Liver (tissue), 3 donors: ENCODE data around the gene ACTR1B.

Source experiments
- CTCF ChIP-seq: fragments of 150-350 bp; IDR thresholded peaks from 2 replicates; pipeline ENCODE4 v1.5.1; 2017; ENCODE audit warnings: improper control_type of control experiment, low read depth, low read length; ENCODE audit not compliant: missing input control
- GABPA ChIP-seq, 2 donors: IDR thresholded peaks in 1 of 2; conservative IDR thresholded peaks in 1 of 2; 2 replicates each; pipeline ENCODE4 v1.6.1; 2016; ENCODE audit warnings: antibody characterized with exemption in 2 of 2, mild to moderate bottlenecking in 1 of 2, moderate library complexity in 1 of 2
- SP1 ChIP-seq: IDR thresholded peaks from 2 replicates; pipeline ENCODE4 v1.6.1; 2018; ENCODE audit warnings: antibody characterized with exemption, mild to moderate bottlenecking
- TF ChIP-seq, protein P1 (sequence below): IDR thresholded peaks from 2 replicates; pipeline ENCODE4 v1.6.1; 2016; ENCODE audit warnings: antibody characterized with exemption
- donor health status: healthy.
- donor health status: healthy.

DNA sequence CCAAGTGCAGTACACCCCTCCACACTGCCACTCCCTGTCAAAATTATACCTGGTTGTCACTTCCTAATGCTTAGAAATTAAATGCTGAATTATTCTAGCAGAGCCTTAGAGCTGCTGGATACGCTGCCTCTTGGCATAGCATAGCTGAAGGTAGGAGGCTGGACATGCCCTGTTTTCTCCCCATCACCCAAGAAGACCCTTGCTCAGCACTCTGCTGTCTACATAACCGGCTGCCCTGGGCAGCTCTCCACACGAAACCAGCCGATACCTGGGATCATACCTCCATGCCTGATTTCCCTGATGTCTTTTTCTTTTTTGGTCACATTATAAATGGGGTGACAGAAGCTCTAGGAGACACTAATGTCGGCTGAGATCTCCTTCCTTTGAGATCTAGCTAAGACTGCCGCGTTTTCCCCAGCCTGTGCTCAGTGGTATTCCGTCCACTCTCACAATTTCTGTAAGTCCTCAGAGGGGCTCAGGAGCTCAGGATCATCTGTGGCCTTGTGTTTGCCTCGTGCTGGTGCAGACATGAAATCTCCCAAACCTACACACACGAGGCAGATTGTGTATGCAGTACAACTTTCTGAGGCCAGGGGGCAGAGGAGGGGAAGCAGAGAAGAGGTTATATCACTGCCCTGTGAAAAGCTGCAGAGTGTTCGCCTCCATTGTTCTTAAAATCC lies 36.1 kb upstream of the ACTR1B start:
- peak; percentile 48 for TF ChIP-seq CTCF
- no peak for TF ChIP-seq SP1
- TF ChIP-seq, protein P1, sequence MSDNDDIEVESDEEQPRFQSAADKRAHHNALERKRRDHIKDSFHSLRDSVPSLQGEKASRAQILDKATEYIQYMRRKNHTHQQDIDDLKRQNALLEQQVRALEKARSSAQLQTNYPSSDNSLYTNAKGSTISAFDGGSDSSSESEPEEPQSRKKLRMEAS = no peak
- TF ChIP-seq GABPA (IDR thresholded peaks at IDR 0.05 in 1 of 2, conservative IDR thresholded peaks at IDR 0.05 in 1 of 2) = no peak
